ENCODE data around the gene SMURF2. TPM values are rescaled to one million over a fixed set of nuclear protein-coding genes. Genes with fewer than 3 reads are reported as not detected.

SMURF2 gene
- total and polyA plus RNA-seq, 10 of the 15 experiments (the other 5 are each of a cell fraction or from before 2014, with no cell fraction given), result 2.8 to 13.4 (median 7.5) TPM

DNA sequence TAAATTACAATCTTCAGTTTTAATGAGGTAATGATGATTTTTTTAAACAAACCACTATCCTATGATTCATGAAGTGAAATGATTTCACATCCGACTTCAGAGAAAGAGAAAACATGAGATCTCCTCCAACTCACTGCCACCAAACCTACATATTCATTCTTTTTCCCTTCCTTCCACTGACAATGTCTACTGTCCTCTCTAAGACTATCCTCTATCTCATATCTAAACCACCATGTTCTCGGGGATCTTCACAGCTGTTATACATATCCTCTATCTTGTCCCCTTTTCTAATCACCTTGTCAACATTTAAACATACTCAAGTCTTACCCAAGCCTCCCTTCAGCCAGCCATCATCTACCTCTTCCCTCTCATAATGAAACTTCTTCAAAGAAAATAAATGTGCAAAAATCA is 53.5 kb downstream of the SMURF2 start:
- no peak overlapping the region for H3K4me3 ChIP-seq
- no peak overlapping the region for H2AFZ ChIP-seq (ENCODE audit: control insufficient read depth, low read depth, low read length)
- H3K27ac ChIP-seq (ENCODE audit: control insufficient read depth, insufficient read depth), result no peak overlapping the region
- ChIA-PET SMC1A (ENCODE audit: uncharacterized antibody, unreplicated experiment) (no interaction called here), CTCF (no interaction called here), POLR2A (no interaction called here), RAD21 (ENCODE audit: unreplicated experiment) (no interaction called here)
- WGBS (ENCODE audit: insufficient coverage, insufficient replicate concordance, low lambda C conversion rate, missing lambda C conversion rate), result 92% methylated on average over 2 of the region's 2 CpGs
- no peaks in the 10 kb centered on the region; the same call in none of the 2 replicates for H3K79me2 ChIP-seq (ENCODE audit: control insufficient read depth, insufficient read depth, low read length)
- H3K9ac ChIP-seq (ENCODE audit: control insufficient read depth, insufficient read depth, low read length), result no peak overlapping the region
- in situ Hi-C loops (cut with MboI), result no loop called here
- H3K4me2 ChIP-seq (ENCODE audit: control insufficient read depth, insufficient read depth), result no peak overlapping the region
- H3K4me1 ChIP-seq (ENCODE audit: control insufficient read depth, insufficient read depth, low read length), result no peaks in the 10 kb centered on the region
- no peaks in the 10 kb centered on the region for H3K27me3 ChIP-seq (replicated peaks in 1 of 2; ENCODE audit: control insufficient read depth in 2 of 2, insufficient read depth in 2 of 2, low read length in 1 of 2)
- H3K36me3 ChIP-seq (ENCODE audit: control insufficient read depth in 2 of 2, insufficient read depth in 2 of 2, low read length in 1 of 2), result no peaks in the 10 kb centered on the region
- DNase-seq (ENCODE audit: low read depth, low spot score), result no peak
- no peaks in the 10 kb centered on the region; the same call in 2 of the 3 replicates for H3K9me3 ChIP-seq (replicated peaks; ENCODE audit: control insufficient read depth, insufficient read depth, low read length)
- H4K20me1 ChIP-seq (ENCODE audit: control insufficient read depth, insufficient read depth), result no peaks in the 10 kb centered on the region
- intact Hi-C loops (cut with micrococcal nuclease; ENCODE audit: unreplicated experiment), result no loop called here
- BruUV-seq (replicated peaks), result no TSS peak
- no peak for FAIRE-seq
- ATAC-seq, result no peak
- TF ChIP-seq MYB (IDR thresholded peaks at IDR 0.05; ENCODE audit: borderline replicate concordance, low read depth, low read length) (no peak), MTA3 (IDR thresholded peaks at IDR 0.05; ENCODE audit: borderline replicate concordance, low read length) (no peak), USF2 (IDR thresholded peaks at IDR 0.05; ENCODE audit: borderline replicate concordance, low read depth, low read length) (no peak), ATF7 (IDR thresholded peaks at IDR 0.05; ENCODE audit: low read depth) (no peak), TBL1XR1 (IDR thresholded peaks at IDR 0.05; ENCODE audit: low read depth, low read length) (no peak), ATF2 (IDR thresholded peaks at IDR 0.05; ENCODE audit: low read length) (no peak)
- TF ChIP-seq, protein P1, sequence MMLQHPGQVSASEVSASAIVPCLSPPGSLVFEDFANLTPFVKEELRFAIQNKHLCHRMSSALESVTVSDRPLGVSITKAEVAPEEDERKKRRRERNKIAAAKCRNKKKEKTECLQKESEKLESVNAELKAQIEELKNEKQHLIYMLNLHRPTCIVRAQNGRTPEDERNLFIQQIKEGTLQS (IDR thresholded peaks at IDR 0.05; ENCODE audit: borderline replicate concordance, extremely low read depth, low read depth, low read length), result no peak
- TF ChIP-seq, protein P2, sequence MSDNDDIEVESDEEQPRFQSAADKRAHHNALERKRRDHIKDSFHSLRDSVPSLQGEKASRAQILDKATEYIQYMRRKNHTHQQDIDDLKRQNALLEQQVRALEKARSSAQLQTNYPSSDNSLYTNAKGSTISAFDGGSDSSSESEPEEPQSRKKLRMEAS (IDR thresholded peaks at IDR 0.05; ENCODE audit: low read depth, low read length), result no peak
- TF ChIP-seq, protein P3, sequence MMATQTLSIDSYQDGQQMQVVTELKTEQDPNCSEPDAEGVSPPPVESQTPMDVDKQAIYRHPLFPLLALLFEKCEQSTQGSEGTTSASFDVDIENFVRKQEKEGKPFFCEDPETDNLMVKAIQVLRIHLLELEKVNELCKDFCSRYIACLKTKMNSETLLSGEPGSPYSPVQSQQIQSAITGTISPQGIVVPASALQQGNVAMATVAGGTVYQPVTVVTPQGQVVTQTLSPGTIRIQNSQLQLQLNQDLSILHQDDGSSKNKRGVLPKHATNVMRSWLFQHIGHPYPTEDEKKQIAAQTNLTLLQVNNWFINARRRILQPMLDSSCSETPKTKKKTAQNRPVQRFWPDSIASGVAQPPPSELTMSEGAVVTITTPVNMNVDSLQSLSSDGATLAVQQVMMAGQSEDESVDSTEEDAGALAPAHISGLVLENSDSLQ (IDR thresholded peaks at IDR 0.05), result no peak
